Mucosa of descending colon (tissue), 3 donors: Measurements from ENCODE around the gene FAM193A. TPM values are rescaled to one million over a fixed set of nuclear protein-coding genes. Genes with fewer than 3 reads are reported as not detected.

Experiments used
- ATAC-seq: fragments of 200-7000 bp; cut with Tn5 transposase; one replicate; pipeline ENCODE4 v1.9.1; 2020; ENCODE audit warnings: mild to moderate bottlenecking, moderate library complexity
- DNase-seq, 3 donors: peaks; one replicate each; pipeline ENCODE4 v3.0.0-alpha.2; 2020
- H3K36me3 ChIP-seq: fragments of 200-600 bp; one replicate; pipeline ENCODE4 v1.8.0; 2021; ENCODE audit warnings: low read depth, mild to moderate bottlenecking
- H3K4me1 ChIP-seq: fragments of 200-600 bp; one replicate; pipeline ENCODE4 v1.8.0; 2021; ENCODE audit warnings: low read depth, mild to moderate bottlenecking
- H3K4me3 ChIP-seq: fragments of 200-600 bp; one replicate; pipeline ENCODE4 v1.8.0; 2021; ENCODE audit warnings: mild to moderate bottlenecking
- H3K9me3 ChIP-seq: fragments of 200-600 bp; one replicate; pipeline ENCODE4 v1.8.0; 2021; ENCODE audit warnings: mild to moderate bottlenecking
- intact Hi-C, 2 donors: fragments of 100-400 bp; cut with DNase I in 1 of 2; cut with micrococcal nuclease in 1 of 2; formaldehyde crosslinking; loops; one replicate each; pipeline versions ENCODE4 v1.11.0 to v1.11.1; 2022; cut with DNase I, micrococcal nuclease
- total RNA-seq, 3 donors: library from RNA; stranded (reverse); fragmentation: NEBNext Ultra II Directional in 2 of 3; extraction: Animal tissue kit (Norgen Biotek cat#: 25700) in 2 of 3; gene quantifications; one replicate each; pipeline versions ENCODE4 v1.2.1 to v1.2.4, GENCODE V29; 2021 to 2023
- TF ChIP-seq, protein P1 (sequence below): fragments of 200-600 bp; IDR thresholded peaks from one replicate; pipeline ENCODE4 v1.8.0; 2022; ENCODE audit warnings: antibody characterized with exemption, mild to moderate bottlenecking
- donor health status: DM: no; HTN: no; CAD: no; lungs with moderate emphysema.
- donor health status: DM: no; HTN: no; CAD: no.
- donor health status: DM: no; HTN: yes; CAD: no.

The FAM193A gene
- total RNA-seq, 3 donors from 2014 or later, result 26.7 to 35.2 (median 28.6) TPM

DNA sequence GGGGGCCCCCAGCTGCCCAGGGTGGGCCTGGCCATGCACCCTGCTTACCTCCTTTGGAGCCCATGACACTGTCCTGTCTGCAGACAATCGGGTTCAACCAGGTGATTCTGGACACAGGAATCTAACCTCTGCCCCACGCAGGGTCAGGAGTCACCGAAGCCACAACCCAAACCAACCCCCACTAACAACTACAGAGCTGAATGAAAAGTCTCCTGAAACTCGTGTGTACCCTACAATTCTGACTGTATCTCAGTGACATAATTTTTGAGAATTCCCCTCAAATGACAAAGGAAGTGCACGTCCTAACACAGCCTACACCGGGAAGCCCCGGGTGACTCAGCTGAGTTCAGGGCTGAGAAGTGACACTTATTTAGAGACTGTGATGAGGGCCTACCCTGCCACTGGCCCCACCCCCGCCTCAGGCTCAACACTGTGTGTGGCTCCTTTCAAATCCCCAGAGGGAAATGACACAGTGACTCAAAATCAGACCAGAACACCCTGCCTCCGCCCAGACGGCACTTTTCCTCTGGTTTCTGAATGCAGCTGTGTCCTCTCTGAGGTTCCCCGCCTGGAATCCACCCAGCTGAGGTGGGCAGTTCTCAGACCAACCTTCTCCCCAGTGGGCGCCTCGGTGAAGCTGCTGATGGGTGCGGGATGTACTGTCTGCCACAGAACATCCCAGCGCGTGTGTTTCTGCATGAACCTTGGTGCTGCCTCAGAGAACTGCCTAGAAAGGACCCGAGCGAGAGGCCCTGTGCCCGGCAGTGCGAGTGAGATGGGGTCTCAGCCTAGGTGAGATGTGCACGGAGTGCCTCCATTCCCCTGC lies 209.7 kb downstream of the FAM193A start:
- Histone ChIP-seq H3K4me1 (peaks cover 26% of the 10 kb centered on the region), H3K4me3 (no peak overlapping the region), H3K9me3 (no peaks in the 10 kb centered on the region), H3K36me3 (no peaks in the 10 kb centered on the region)
- intact Hi-C loops, result no loop called here
- TF ChIP-seq, protein P1, sequence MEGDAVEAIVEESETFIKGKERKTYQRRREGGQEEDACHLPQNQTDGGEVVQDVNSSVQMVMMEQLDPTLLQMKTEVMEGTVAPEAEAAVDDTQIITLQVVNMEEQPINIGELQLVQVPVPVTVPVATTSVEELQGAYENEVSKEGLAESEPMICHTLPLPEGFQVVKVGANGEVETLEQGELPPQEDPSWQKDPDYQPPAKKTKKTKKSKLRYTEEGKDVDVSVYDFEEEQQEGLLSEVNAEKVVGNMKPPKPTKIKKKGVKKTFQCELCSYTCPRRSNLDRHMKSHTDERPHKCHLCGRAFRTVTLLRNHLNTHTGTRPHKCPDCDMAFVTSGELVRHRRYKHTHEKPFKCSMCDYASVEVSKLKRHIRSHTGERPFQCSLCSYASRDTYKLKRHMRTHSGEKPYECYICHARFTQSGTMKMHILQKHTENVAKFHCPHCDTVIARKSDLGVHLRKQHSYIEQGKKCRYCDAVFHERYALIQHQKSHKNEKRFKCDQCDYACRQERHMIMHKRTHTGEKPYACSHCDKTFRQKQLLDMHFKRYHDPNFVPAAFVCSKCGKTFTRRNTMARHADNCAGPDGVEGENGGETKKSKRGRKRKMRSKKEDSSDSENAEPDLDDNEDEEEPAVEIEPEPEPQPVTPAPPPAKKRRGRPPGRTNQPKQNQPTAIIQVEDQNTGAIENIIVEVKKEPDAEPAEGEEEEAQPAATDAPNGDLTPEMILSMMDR, result no peak
- ATAC-seq (peak; percentile 65), DNase-seq (peak in 2 of 3 donors; percentile 36 to 78)

GRCh38 chr4:2746891-2747695 lies 210.6 kb downstream of the FAM193A start:
- H3K4me1 ChIP-seq, result peaks cover 33% of the 10 kb centered on the region
- no peak for DNase-seq
- no peak for ATAC-seq
- no peaks in the 10 kb centered on the region for H3K36me3 ChIP-seq
- H3K4me3 ChIP-seq, result no peak overlapping the region
- no peaks in the 10 kb centered on the region for H3K9me3 ChIP-seq
- intact Hi-C loops, result no loop called here
- TF ChIP-seq, protein P1, result no peak

GRCh38 chr4:2750719-2751605 lies 214.5 kb downstream of the FAM193A start:
- peak in 2 of 3 donors; percentile 60 to 78 for DNase-seq
- intact Hi-C loops, result no loop called here
- ATAC-seq, result peak; percentile 78

GRCh38 chr4:2753436-2753835 lies 217.0 kb downstream of the FAM193A start:
- TF ChIP-seq, protein P1, result no peak
- intact Hi-C loops, result no loop called here
- no peaks in the 10 kb centered on the region for H3K9me3 ChIP-seq
- H3K4me3 ChIP-seq, result no peak overlapping the region
- DNase-seq (no peak), ATAC-seq (no peak)
- peaks cover 22% of the 10 kb centered on the region for H3K4me1 ChIP-seq
- no peaks in the 10 kb centered on the region for H3K36me3 ChIP-seq

More at GRCh38 chr4:2750719-2751605, 214.5 kb downstream of the FAM193A start:
- Histone ChIP-seq H3K36me3 (no peaks in the 10 kb centered on the region), H3K9me3 (no peaks in the 10 kb centered on the region), H3K4me3 (no peak overlapping the region), H3K4me1 (peaks cover 26% of the 10 kb centered on the region)
- TF ChIP-seq, protein P1, result no peak
